ENCODE results near the gene EBLN2. TPM values are rescaled to one million over a fixed set of nuclear protein-coding genes. Genes with fewer than 3 reads are reported as not detected.
"Not testable (repeated sequence)": the region's sequence is repeated elsewhere in the genome, so short reads cannot be mapped to it uniquely, and the experiment has no call there.

Gene EBLN2
- total RNA-seq, 1 experiment from 2014 or later, result 8.4 TPM

DNA sequence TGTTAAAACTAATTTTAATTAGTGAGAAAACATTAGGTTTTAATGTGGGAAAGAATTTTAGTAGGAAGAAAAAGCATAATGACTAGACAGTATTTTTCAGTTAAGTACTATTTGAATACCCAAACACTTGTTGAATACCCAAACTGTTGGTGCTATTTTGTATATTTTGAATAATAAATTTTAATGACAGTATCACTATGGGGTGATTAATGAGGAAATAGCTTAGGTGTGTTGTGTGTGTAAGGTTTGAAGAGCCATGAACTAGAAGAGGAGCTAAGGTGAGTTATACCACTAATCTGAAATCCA is 4.7 kb upstream of the EBLN2 start:
- H3K27ac Mint-ChIP-seq (ENCODE audit: unreplicated experiment), result no peak overlapping the region
- intact Hi-C loops (cut with micrococcal nuclease; ENCODE audit: unreplicated experiment), result loop anchor here (1.0 to 5.0 kb wide), 3 partner anchors 34 to 117 kb away; partner anchors contain the start of gene PPP4R2
- no peak for DNase-seq
- no TSS peak for BruUV-seq (replicated peaks)
- peaks cover 18% of the 10 kb centered on the region for H3K36me3 Mint-ChIP-seq (ENCODE audit: insufficient read depth, unreplicated experiment)
- peaks cover 8% of the 10 kb centered on the region for H3K4me1 Mint-ChIP-seq (ENCODE audit: low read depth, unreplicated experiment)
- CTCF ChIA-PET, result interaction anchor here (1.5 to 1.9 kb wide), 5 partner anchors 10 to 206 kb away, joined by 3 to 12 read pairs (median 8); partner anchors contain the start of gene PPP4R2
- H3K4me3 Mint-ChIP-seq (ENCODE audit: low read depth, unreplicated experiment), result no peak overlapping the region
- H3K27me3 Mint-ChIP-seq (ENCODE audit: unreplicated experiment), result no peaks in the 10 kb centered on the region
- no peaks in the 10 kb centered on the region for H3K9me3 Mint-ChIP-seq (ENCODE audit: low read depth, unreplicated experiment)
- TF ChIP-seq CTCF (IDR thresholded peaks at IDR 0.05; ENCODE audit: unreplicated experiment), result no peak

- CTCF ChIA-PET, result no interaction called here
- intact Hi-C loops (cut with micrococcal nuclease; ENCODE audit: unreplicated experiment), result no loop called here
- Mint-ChIP-seq H3K27me3 (ENCODE audit: unreplicated experiment) (no peaks in the 10 kb centered on the region), H3K4me1 (ENCODE audit: low read depth, unreplicated experiment) (peaks cover 8% of the 10 kb centered on the region), H3K9me3 (ENCODE audit: low read depth, unreplicated experiment) (no peaks in the 10 kb centered on the region), H3K4me3 (ENCODE audit: low read depth, unreplicated experiment) (no peak overlapping the region), H3K27ac (ENCODE audit: unreplicated experiment) (peak overlapping the region; percentile 16), H3K36me3 (ENCODE audit: insufficient read depth, unreplicated experiment) (peaks cover 27% of the 10 kb centered on the region)
- no peak for DNase-seq
- TF ChIP-seq CTCF (IDR thresholded peaks at IDR 0.05; ENCODE audit: unreplicated experiment), result no peak
- no TSS peak for BruUV-seq (replicated peaks)
Observed at GRCh38 chr3:73060302-73060723, 1.1 kb upstream of the EBLN2 start.

DNA sequence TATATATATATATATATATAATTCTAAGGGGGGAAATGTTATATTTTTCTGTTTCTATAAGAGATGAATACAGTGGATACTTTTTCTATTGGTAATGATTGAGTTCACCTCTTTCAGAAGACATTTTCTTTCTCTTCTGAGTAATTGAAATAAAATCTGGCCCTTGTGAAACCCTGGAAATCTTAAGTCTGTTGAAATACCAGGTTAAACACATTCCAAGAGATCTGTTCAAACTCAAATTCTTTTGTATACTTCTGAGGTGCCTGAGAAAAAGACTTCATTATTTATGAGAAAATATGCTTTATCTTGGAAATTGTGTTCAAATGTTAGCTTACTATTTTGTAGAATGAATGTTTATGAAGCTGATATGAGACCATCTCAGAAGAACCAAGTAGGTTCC is 4.8 kb downstream of the EBLN2 start:
- not testable (repeated sequence) for H3K4me1 Mint-ChIP-seq (ENCODE audit: low read depth, unreplicated experiment); H3K27me3 Mint-ChIP-seq (ENCODE audit: unreplicated experiment)

GRCh38 chr3:73068419-73068818 is 7.0 kb downstream of the EBLN2 start:
- H3K4me3 Mint-ChIP-seq (ENCODE audit: low read depth, unreplicated experiment), result no peak overlapping the region
- CTCF ChIA-PET, result no interaction called here
- peaks cover 19% of the 10 kb centered on the region for H3K36me3 Mint-ChIP-seq (ENCODE audit: insufficient read depth, unreplicated experiment)
- intact Hi-C loops (cut with micrococcal nuclease; ENCODE audit: unreplicated experiment), result no loop called here
- no peaks in the 10 kb centered on the region for H3K27me3 Mint-ChIP-seq (ENCODE audit: unreplicated experiment)
- DNase-seq, result no peak
- no peak overlapping the region for H3K27ac Mint-ChIP-seq (ENCODE audit: unreplicated experiment)
- no TSS peak for BruUV-seq (replicated peaks)
- no peaks in the 10 kb centered on the region for H3K4me1 Mint-ChIP-seq (ENCODE audit: low read depth, unreplicated experiment)
- no peak for TF ChIP-seq CTCF (IDR thresholded peaks at IDR 0.05; ENCODE audit: unreplicated experiment)
- H3K9me3 Mint-ChIP-seq (ENCODE audit: low read depth, unreplicated experiment), result no peaks in the 10 kb centered on the region

More for the DNA sequence above, 4.8 kb downstream of the EBLN2 start:
- CTCF ChIA-PET; BruUV-seq (replicated peaks); H3K9me3 Mint-ChIP-seq (ENCODE audit: low read depth, unreplicated experiment); H3K27ac Mint-ChIP-seq (ENCODE audit: unreplicated experiment); intact Hi-C loops (cut with micrococcal nuclease; ENCODE audit: unreplicated experiment); H3K4me3 Mint-ChIP-seq (ENCODE audit: low read depth, unreplicated experiment); DNase-seq: not testable (repeated sequence)
- peaks cover 19% of the 10 kb centered on the region for H3K36me3 Mint-ChIP-seq (ENCODE audit: insufficient read depth, unreplicated experiment)

DNA sequence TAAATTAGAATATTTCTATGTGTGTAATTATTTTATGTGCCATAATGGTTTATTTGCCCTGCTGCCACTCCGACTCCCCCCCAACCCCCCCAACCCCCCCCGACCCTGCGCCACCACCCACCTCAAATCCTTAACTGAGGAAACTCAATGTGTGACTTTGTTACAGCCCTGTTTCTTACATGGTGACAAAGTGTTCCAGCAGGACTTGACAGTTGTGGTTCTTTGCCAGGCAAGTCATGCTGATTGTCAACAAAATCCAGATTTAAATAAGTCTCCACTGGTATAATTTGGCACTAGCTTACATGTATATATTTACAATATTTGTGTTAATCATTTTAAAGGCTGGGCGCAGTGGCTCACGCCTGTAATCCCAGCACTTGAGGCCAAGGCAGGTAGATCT is 7.7 kb downstream of the EBLN2 start:
- no peaks in the 10 kb centered on the region for H3K4me1 Mint-ChIP-seq (ENCODE audit: low read depth, unreplicated experiment)
- H3K27me3 Mint-ChIP-seq (ENCODE audit: unreplicated experiment), result no peaks in the 10 kb centered on the region
- H3K36me3 Mint-ChIP-seq (ENCODE audit: insufficient read depth, unreplicated experiment), result peaks cover 18% of the 10 kb centered on the region
- H3K9me3 Mint-ChIP-seq (ENCODE audit: low read depth, unreplicated experiment), result no peaks in the 10 kb centered on the region
- no peak overlapping the region for H3K27ac Mint-ChIP-seq (ENCODE audit: unreplicated experiment)
- no TSS peak for BruUV-seq (replicated peaks)
- no peak for DNase-seq
- TF ChIP-seq CTCF (IDR thresholded peaks at IDR 0.05; ENCODE audit: unreplicated experiment), result no peak
- intact Hi-C loops (cut with micrococcal nuclease; ENCODE audit: unreplicated experiment), result no loop called here
- CTCF ChIA-PET, result no interaction called here
- H3K4me3 Mint-ChIP-seq (ENCODE audit: low read depth, unreplicated experiment), result no peak overlapping the region
